Smooth muscle cell (in vitro differentiated cells): ENCODE results near the gene SEMA6B. TPM values are rescaled to one million over a fixed set of nuclear protein-coding genes. Genes with fewer than 3 reads are reported as not detected.

Experiments used
- DNase-seq: peaks from one replicate; lab custom pipeline; 2025; ENCODE audit not compliant: unreplicated experiment; lab: John Stamatoyannopoulos, UW
- H2AFZ ChIP-seq: fragments of 200-600 bp; sonication (generic); 2 replicates; pipeline ENCODE4 v1.6.0; 2016; ENCODE audit warnings: antibody characterized with exemption, low read depth, mild to moderate bottlenecking
- H3F3A ChIP-seq: fragments of 200-600 bp; sonication (generic); 2 replicates; pipeline ENCODE4 v1.6.0; 2017; ENCODE audit warnings: antibody characterized with exemption, low read depth
- H3K27ac ChIP-seq: fragments of 200-600 bp; sonication (generic); 2 replicates; pipeline ENCODE4 v1.5.1; 2016; ENCODE audit warnings: low read depth, mild to moderate bottlenecking
- H3K27me3 ChIP-seq: fragments of 200-600 bp; sonication (generic); 2 replicates; pipeline ENCODE4 v1.6.1; 2016; ENCODE audit warnings: low read depth, mild to moderate bottlenecking
- H3K36me3 ChIP-seq: fragments of 200-600 bp; sonication (generic); 2 replicates; pipeline ENCODE4 v1.5.1; 2016; ENCODE audit warnings: low read depth
- H3K4me1 ChIP-seq: fragments of 200-600 bp; sonication (generic); 2 replicates; pipeline ENCODE4 v1.5.1; 2016; ENCODE audit warnings: low read depth
- H3K4me2 ChIP-seq: fragments of 200-600 bp; sonication (generic); 2 replicates; pipeline ENCODE4 v1.6.0; 2016; ENCODE audit warnings: mild to moderate bottlenecking
- H3K4me3 ChIP-seq: fragments of 200-600 bp; sonication (generic); 2 replicates; pipeline ENCODE4 v1.5.1; 2016; ENCODE audit warnings: mild to moderate bottlenecking
- H3K79me2 ChIP-seq: fragments of 200-600 bp; sonication (generic); 2 replicates; pipeline ENCODE4 v1.6.0; 2016; ENCODE audit warnings: low read depth, mild to moderate bottlenecking
- H3K9ac ChIP-seq: fragments of 200-600 bp; sonication (generic); 2 replicates; pipeline ENCODE4 v1.6.0; 2016; ENCODE audit warnings: low read depth
- H3K9me3 ChIP-seq: fragments of 200-600 bp; sonication (generic); replicated peaks from 2 replicates; pipeline ENCODE4 v1.5.1; 2016; ENCODE audit warnings: low read depth
- H4K20me1 ChIP-seq: fragments of 200-600 bp; sonication (generic); 2 replicates; pipeline ENCODE4 v1.6.0; 2016; ENCODE audit warnings: low read depth
- WGBS: methylation state at CpG from one replicate; pipeline ENCODE4 v1.1.7; 2016; ENCODE audit warnings: low lambda C conversion rate; 5-methylcytosine and 5-hydroxymethylcytosine counted together
- polyA plus RNA-seq: library from polyadenylated mRNA; unstranded; fragments of >200 nt; fragmentation: Nextera tagmentation; extraction: Ambion mirVana; gene quantifications from 2 replicates; pipeline ENCODE4 v1.2.1, GENCODE V29; 2016
- total RNA-seq: library from RNA; depleted of rRNA; stranded (reverse); fragments of >200 nt; gene quantifications from 2 replicates; pipeline ENCODE4 v1.2.3, GENCODE V29; 2014
- TF ChIP-seq, protein P1 (sequence below): fragments of 200-600 bp; sonication (generic); IDR thresholded peaks from 2 replicates; pipeline ENCODE4 v1.5.1; 2017; ENCODE audit warnings: borderline replicate concordance, mild to moderate bottlenecking, antibody characterized with exemption; ENCODE audit not compliant: insufficient read depth, poor library complexity, severe bottlenecking

The SEMA6B gene
- total and polyA plus RNA-seq, 2 experiments from 2014 or later, result 0.63 to 1.9 TPM

DNA sequence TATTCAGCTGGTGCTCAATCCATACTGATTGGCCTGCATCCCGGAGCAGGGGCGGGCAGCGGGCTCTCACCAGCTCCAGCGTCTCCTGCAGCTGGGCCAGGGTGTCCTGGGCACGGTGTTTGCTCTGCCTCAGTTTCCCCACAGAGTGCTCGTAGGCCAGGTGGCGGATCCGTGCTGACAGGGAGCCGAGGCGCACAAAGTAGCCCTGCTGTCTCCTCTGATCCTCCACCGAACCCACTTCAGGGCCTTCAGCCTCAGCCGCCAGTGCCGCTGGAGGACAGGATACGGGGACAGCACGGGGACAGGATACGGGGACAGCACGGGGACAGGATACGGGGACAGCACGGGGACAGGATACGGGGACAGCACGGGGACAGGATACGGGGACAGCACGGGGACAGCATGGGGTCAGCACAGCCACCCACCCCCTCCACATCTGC lies 33.9 kb downstream of the SEMA6B start:
- TF ChIP-seq, protein P1, sequence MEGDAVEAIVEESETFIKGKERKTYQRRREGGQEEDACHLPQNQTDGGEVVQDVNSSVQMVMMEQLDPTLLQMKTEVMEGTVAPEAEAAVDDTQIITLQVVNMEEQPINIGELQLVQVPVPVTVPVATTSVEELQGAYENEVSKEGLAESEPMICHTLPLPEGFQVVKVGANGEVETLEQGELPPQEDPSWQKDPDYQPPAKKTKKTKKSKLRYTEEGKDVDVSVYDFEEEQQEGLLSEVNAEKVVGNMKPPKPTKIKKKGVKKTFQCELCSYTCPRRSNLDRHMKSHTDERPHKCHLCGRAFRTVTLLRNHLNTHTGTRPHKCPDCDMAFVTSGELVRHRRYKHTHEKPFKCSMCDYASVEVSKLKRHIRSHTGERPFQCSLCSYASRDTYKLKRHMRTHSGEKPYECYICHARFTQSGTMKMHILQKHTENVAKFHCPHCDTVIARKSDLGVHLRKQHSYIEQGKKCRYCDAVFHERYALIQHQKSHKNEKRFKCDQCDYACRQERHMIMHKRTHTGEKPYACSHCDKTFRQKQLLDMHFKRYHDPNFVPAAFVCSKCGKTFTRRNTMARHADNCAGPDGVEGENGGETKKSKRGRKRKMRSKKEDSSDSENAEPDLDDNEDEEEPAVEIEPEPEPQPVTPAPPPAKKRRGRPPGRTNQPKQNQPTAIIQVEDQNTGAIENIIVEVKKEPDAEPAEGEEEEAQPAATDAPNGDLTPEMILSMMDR, result no peak
- H3K27ac ChIP-seq, result no peak overlapping the region
- no peaks in the 10 kb centered on the region for H3K36me3 ChIP-seq
- no peaks in the 10 kb centered on the region for H3K27me3 ChIP-seq
- no peaks in the 10 kb centered on the region for H3F3A ChIP-seq
- no peaks in the 10 kb centered on the region for H3K79me2 ChIP-seq
- no peak overlapping the region for H3K4me3 ChIP-seq
- DNase-seq, result no peak
- WGBS, result 89% methylated on average over 19 of the region's 23 CpGs
- no peak overlapping the region for H3K9ac ChIP-seq
- no peak overlapping the region for H2AFZ ChIP-seq
- H3K9me3 ChIP-seq, result no peaks in the 10 kb centered on the region
- no peaks in the 10 kb centered on the region for H4K20me1 ChIP-seq
- no peaks in the 10 kb centered on the region for H3K4me1 ChIP-seq
- H3K4me2 ChIP-seq, result no peak overlapping the region

DNA sequence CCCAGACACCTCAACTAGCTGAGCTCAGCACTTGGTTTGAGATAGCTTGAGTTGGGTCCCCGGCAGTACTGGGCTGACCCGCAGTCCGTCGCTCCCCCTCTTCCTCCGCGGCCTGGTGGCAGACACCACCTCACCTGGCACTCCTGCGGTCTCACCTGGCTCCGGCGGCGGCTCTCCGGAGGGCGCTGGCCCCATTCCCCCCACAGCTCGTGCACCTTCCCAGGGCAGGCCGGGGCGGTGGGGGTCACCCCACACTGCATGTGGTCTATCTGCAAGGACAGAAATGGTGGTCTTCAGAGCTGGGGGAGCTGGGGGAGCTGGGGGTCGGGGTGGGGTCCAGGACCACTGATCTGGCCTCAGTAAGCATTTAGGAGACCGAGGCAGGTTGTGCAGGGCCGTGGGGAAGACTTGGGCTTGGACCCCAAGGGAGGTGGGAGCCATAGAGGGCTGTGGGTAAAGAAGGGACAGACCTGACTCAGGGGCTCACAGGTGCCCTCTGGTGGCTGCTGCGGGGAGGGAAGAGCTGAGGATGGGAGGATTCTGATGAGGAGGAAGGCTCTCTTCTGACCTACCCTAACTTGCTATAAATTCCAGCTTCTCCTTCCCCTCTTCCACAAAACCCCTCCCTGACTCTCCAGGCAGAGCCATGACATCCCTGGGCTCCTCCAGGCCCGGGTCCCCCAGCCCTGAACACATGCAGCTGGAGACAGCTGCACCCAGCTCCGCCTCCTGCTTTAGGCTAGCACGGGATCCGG lies 34.5 kb downstream of the SEMA6B start:
- Histone ChIP-seq H3K9ac (no peak overlapping the region), H3K79me2 (no peaks in the 10 kb centered on the region), H3K9me3 (no peaks in the 10 kb centered on the region), H3K4me3 (no peak overlapping the region), H3F3A (no peaks in the 10 kb centered on the region), H3K36me3 (no peaks in the 10 kb centered on the region), H2AFZ (no peak overlapping the region), H3K27me3 (no peaks in the 10 kb centered on the region), H3K27ac (no peak overlapping the region), H4K20me1 (no peaks in the 10 kb centered on the region), H3K4me2 (no peak overlapping the region), H3K4me1 (no peaks in the 10 kb centered on the region)
- TF ChIP-seq, protein P1, result peak; percentile 73
- DNase-seq, result peak; percentile 2
- 82% methylated on average over 22 of the region's 23 CpGs for WGBS

DNA sequence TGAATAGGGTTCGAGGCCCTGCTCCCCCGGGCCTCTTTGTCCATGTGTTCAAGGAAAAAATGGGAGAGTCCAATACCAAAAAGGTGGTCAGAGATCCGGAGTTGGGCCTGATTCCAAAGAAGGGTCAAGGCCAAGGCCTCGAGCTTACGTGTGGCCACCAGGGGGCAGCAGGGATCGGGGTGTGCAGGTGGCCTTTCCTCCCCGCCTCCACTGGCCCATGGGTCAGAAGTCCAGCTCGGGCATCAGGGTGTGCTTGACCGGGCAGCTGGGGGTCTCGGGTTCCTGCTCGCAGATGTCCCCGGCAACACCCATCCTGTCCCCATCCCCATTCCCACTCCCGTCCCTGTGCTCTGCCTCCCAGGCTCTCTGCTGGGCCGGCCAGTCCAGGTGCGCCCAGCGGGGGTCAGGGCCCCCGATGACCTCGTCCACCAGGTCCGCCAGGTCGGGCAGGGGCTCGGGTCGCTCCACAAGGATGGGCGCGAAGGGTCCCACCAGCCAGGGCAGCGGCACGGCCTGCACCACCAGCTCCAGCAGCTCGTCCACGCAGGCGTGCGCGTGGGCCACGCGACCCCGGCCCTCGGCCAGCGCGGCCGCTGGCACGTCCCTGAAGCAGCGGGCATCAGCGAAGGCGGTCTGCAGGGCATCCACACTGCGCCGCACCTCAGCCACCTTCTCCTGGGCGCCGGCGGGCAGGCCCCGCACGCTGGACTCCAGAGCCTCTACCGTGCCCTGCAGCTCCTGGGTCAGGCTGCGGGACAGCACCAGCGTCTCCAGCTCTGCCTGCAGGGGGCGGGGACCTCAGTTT lies 36.0 kb downstream of the SEMA6B start:
- Histone ChIP-seq H3K4me1 (no peaks in the 10 kb centered on the region), H3K9ac (no peak overlapping the region), H3K27me3 (no peaks in the 10 kb centered on the region), H3F3A (no peaks in the 10 kb centered on the region), H3K9me3 (no peaks in the 10 kb centered on the region), H3K36me3 (no peaks in the 10 kb centered on the region), H4K20me1 (no peaks in the 10 kb centered on the region), H3K4me2 (no peak overlapping the region), H3K79me2 (no peaks in the 10 kb centered on the region), H3K4me3 (no peak overlapping the region), H3K27ac (no peak overlapping the region), H2AFZ (no peak overlapping the region)
- no peak for DNase-seq
- TF ChIP-seq, protein P1, result peak; percentile 57
- 76% methylated on average over 53 of the region's 53 CpGs for WGBS
